Measurements from ENCODE around the gene NFIB. TPM values are rescaled to one million over a fixed set of nuclear protein-coding genes. Genes with fewer than 3 reads are reported as not detected.

The NFIB gene
- total RNA-seq, 4 donors from 2014 or later, result 24.0 to 40.9 (median 30.6) TPM

- H3K36me3 ChIP-seq, result no peaks in the 10 kb centered on the region
- H3K4me3 ChIP-seq, result no peak overlapping the region
- no peak overlapping the region for H3K27ac ChIP-seq
- TF ChIP-seq CTCF (IDR thresholded peaks at IDR 0.05 in 4 of 5, conservative IDR thresholded peaks at IDR 0.05 in 1 of 5) (no peak), POLR2A (IDR thresholded peaks at IDR 0.05) (no peak)
- no peaks in the 10 kb centered on the region for H3K27me3 ChIP-seq
- DNase-seq (no peak), ATAC-seq (no peak)
- in situ Hi-C loops (cut with MboI; ENCODE audit: low sequenced_read_pairs in 4 of 4), result no loop called here
- intact Hi-C loops (cut with DNase I; ENCODE audit: low total_unique reads), result no loop called here
- no peaks in the 10 kb centered on the region for H3K9me3 ChIP-seq
- peaks cover 0 to 15% of the 10 kb centered on the region in 2 donors for H3K4me1 ChIP-seq
Measured at GRCh38 chr9:14061936-14062585, 251.9 kb downstream of the NFIB start.

GRCh38 chr9:14058325-14058688 lies 255.6 kb downstream of the NFIB start:
- H3K36me3 ChIP-seq, result no peaks in the 10 kb centered on the region
- intact Hi-C loops (cut with DNase I; ENCODE audit: low total_unique reads) (no loop called here), in situ Hi-C loops (cut with MboI; ENCODE audit: low sequenced_read_pairs in 4 of 4) (no loop called here)
- no peak for ATAC-seq
- no peak for DNase-seq
- peaks cover 0 to 20% of the 10 kb centered on the region in 2 donors for H3K4me1 ChIP-seq
- H3K9me3 ChIP-seq, result no peaks in the 10 kb centered on the region
- no peak overlapping the region for H3K27ac ChIP-seq
- H3K4me3 ChIP-seq, result no peak overlapping the region
- H3K27me3 ChIP-seq, result no peaks in the 10 kb centered on the region
- TF ChIP-seq CTCF (IDR thresholded peaks at IDR 0.05 in 4 of 5, conservative IDR thresholded peaks at IDR 0.05 in 1 of 5) (no peak), POLR2A (IDR thresholded peaks at IDR 0.05) (no peak)

GRCh38 chr9:14057368-14058324 lies 256.3 kb downstream of the NFIB start:
- no peaks in the 10 kb centered on the region for H3K27me3 ChIP-seq
- TF ChIP-seq POLR2A (IDR thresholded peaks at IDR 0.05), result no peak
- in situ Hi-C loops (cut with MboI; ENCODE audit: low sequenced_read_pairs in 4 of 4), result no loop called here
- intact Hi-C loops (cut with DNase I; ENCODE audit: low total_unique reads), result no loop called here
- DNase-seq (no peak), ATAC-seq (no peak)
- H3K9me3 ChIP-seq, result no peaks in the 10 kb centered on the region
- peaks cover 0 to 20% of the 10 kb centered on the region in 2 donors for H3K4me1 ChIP-seq
- no peak overlapping the region for H3K4me3 ChIP-seq
- peak overlapping the region in 1 of 4 donors; percentile 31 for H3K27ac ChIP-seq
- H3K36me3 ChIP-seq, result no peaks in the 10 kb centered on the region

- intact Hi-C loops (cut with DNase I; ENCODE audit: low total_unique reads), result no loop called here
- ATAC-seq (no peak), DNase-seq (no peak)
- H3K4me3 ChIP-seq, result no peak overlapping the region
- no peaks in the 10 kb centered on the region for H3K36me3 ChIP-seq
- no peaks in the 10 kb centered on the region for H3K27me3 ChIP-seq
- no peaks in the 10 kb centered on the region for H3K9me3 ChIP-seq
- no peak overlapping the region for H3K27ac ChIP-seq
- in situ Hi-C loops (cut with MboI; ENCODE audit: low sequenced_read_pairs in 4 of 4), result no loop called here
- TF ChIP-seq POLR2A (IDR thresholded peaks at IDR 0.05) (no peak), CTCF (IDR thresholded peaks at IDR 0.05 in 4 of 5, conservative IDR thresholded peaks at IDR 0.05 in 1 of 5) (no peak)
- H3K4me1 ChIP-seq, result peaks cover 0 to 20% of the 10 kb centered on the region in 2 donors
Measured at GRCh38 chr9:14056316-14056861, 257.6 kb downstream of the NFIB start.

- no peak for TF ChIP-seq CTCF (IDR thresholded peaks at IDR 0.05 in 4 of 5, conservative IDR thresholded peaks at IDR 0.05 in 1 of 5)
- TF ChIP-seq POLR2A (IDR thresholded peaks at IDR 0.05), result no peak
- Histone ChIP-seq H3K4me3 (no peak overlapping the region), H3K27me3 (no peaks in the 10 kb centered on the region), H3K27ac (no peak overlapping the region), H3K4me1 (peaks cover 0 to 20% of the 10 kb centered on the region in 2 donors), H3K36me3 (no peaks in the 10 kb centered on the region), H3K9me3 (peaks cover 0 to 5% (median 0%) of the 10 kb centered on the region in 3 donors)
- DNase-seq (no peak), ATAC-seq (no peak)
- intact Hi-C loops (cut with DNase I; ENCODE audit: low total_unique reads) (no loop called here), in situ Hi-C loops (cut with MboI; ENCODE audit: low sequenced_read_pairs in 4 of 4) (no loop called here)
Measured at GRCh38 chr9:14054096-14054495, 259.8 kb downstream of the NFIB start.
